HG03520 (cell line): ENCODE data around the gene TARS2.

Experiments used
- ATAC-seq: cut with Tn5 transposase; IDR thresholded peaks from one replicate; pipeline ENCODE4 v1.9.1; 2021; ENCODE audit warnings: mild to moderate bottlenecking, moderate library complexity; ENCODE audit not compliant: unreplicated experiment

TARS2 gene

DNA sequence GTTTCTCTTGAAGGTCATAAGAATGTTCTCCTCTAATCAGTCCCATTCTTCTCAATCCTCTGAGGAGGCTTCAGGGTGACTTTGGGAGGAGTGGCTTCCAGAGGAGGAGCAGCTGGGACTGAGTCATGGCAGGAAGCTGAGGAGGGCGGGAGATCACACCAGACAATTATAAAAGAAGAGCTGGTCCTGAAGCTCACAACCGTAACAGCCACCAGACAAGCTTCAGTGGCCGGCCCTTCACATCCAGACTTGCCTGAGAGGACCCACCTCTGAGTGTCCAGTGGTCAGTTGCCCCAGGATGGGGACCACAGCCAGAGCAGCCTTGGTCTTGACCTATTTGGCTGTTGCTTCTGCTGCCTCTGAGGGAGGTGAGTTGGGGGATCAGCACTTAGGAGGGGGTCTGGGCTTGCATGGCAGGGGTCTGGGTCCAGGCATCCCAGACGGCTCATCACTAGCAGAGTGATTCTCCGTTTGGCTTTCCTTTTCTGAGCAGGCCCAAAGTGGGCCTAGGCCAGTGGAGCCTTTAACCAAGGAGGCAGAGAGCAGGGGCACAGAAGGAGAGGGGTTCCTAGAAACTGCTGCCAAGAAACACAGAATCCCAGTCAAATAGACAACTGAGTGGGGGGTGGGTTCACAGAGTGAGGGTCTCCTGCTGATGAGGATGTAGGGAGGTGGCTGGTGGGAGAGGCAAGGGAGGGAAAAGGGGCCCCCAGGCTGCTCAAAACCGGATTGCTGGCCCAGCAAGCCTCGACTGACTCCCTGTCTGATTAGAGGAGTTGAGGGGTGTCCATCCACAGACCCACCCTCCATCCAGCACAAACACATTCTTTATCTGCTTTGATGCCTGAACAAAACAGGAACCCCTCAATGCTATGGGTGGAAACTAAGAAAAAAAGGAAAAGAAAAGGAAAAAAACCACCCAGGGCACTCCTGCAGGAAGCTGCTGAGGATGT lies 21.0 kb downstream of the TARS2 start, which contains the start of gene ECM1:
TSS of gene ECM1 (plus strand) at position 198 of the 953 bp plus-strand sequence. CDS start at position 299, 101 bp downstream.
- no peak for ATAC-seq

DNA sequence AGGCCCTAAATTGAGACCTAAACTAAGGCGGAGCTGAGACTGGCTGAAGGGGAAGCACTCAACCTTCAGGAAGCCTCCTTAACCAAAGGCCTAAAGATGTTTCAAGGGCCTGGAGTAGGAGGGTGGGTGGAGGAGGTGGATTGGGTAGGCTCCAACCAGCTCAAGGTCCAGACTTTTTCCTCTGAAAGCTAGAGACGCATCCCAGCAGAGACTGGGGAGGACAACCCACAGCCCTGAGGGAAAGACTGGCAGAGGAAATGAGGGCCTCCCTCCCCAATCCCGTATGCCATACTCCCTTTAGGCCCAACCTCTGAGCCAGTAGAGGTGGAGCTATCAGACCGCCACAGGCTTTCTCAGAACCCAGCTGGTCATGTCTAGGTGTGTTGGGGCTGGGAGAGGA lies 21.8 kb downstream of the TARS2 start:
- no peak for ATAC-seq

- ATAC-seq = no peak
Measured at GRCh38 chr1:150511551-150511950, 24.3 kb downstream of the TARS2 start.

DNA sequence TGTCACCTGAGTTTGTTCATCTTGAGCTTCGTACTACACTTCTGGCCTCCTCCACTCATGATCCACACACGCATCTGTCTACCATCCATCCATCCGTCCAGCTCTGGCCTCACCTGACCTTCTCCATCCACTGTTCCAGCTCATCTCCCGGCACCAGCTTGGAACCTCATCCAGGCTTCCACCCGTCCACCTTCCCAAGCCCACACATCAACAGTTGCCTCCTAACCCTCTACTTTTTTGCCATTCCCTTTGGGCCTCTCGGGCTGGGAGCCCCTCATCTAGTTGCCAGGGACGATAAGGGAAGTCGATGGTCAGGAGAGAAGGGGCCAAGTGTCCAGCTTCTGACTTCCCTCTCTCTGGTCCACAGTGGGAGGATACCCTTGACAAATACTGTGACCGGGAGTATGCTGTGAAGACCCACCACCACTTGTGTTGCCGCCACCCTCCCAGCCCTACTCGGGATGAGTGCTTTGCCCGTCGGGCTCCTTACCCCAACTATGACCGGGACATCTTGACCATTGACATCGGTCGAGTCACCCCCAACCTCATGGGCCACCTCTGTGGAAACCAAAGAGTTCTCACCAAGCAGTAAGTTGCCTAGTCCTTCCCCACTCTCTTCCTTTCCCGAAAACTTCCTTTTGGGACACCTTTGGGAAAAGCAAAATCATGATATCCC lies 24.9 kb downstream of the TARS2 start:
- no peak for ATAC-seq

- ATAC-seq = no peak
Measured at GRCh38 chr1:150512846-150513245, 25.6 kb downstream of the TARS2 start.

DNA sequence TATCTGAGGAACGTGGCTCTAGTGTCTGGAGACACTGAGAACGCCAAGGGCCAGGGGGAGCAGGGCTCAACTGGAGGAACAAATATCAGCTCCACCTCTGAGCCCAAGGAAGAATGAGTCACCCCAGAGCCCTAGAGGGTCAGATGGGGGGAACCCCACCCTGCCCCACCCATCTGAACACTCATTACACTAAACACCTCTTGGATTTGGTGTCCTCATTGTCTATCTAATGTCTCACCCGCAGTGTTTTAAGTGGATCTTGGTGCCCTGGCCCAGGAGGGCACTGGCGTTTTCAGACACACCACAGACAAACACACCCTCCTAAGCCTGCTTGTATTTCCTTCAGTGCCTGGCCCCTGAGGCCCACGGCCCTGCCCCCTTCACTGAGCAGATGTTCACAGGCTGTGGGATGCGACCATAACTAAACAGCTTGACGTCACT lies 26.2 kb downstream of the TARS2 start:
- ATAC-seq = no peak

GRCh38 chr1:150514260-150514659 lies 27.0 kb downstream of the TARS2 start:
- ATAC-seq = no peak

DNA sequence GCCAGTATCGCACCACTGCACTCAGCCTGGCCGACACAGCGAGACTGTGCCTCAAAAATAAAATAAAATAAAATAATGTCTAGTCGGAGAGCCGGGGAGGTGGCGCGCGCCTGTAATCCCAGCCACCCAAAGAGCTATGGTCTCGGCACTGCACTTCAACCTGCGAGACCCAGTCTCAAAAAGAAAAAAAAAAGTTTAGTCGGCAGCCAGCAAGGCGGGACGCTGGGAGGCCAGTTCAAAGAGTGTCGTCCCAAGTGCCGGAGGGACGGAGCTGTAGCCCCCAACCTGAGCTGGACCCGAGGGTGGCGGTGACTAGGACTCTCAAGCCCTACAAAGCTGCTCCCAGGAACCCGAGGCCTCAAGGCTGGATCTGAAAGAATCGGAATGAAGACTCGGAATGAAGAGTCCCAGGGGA lies 27.7 kb downstream of the TARS2 start:
- ATAC-seq = no peak

DNA sequence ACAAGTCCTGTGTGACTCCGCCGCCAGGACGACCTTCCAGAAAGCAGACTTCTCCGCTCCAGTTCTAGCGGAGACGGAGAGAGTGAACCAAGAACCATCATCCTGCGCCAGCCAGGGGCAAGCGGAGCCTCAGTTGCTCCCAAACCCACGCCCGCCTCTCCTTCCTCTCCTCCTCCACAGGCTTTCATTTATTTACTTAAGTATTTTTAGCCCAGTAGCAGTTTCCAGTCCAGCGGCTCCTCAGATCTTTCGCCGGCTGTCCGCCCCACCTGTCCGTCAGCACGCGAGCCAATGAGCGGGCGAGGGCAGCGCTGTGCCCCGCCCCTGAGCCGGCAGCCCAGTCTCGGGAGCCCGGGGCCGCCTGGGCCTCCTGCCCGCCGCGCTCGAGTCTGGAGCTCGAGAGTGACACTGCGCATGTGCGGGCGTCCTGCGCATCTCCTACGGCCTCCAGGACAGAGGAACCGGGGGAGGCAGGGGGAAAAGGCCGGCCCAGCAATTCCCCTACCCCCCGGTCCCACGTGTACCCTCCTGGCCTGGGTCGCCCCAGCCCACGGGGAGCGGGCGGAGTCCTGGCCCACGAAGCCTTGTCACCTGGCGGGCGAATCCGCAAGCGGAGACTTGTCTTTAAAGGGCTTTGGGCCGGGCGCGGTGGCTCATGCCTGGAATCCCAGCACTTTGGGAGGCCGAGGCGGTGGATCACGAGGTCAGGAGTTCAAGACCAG lies 28.3 kb downstream of the TARS2 start, which contains the start of gene FALEC:
TSS of gene FALEC (plus strand) at position 425 of the 722 bp plus-strand sequence.
- ATAC-seq = peak; percentile 91

DNA sequence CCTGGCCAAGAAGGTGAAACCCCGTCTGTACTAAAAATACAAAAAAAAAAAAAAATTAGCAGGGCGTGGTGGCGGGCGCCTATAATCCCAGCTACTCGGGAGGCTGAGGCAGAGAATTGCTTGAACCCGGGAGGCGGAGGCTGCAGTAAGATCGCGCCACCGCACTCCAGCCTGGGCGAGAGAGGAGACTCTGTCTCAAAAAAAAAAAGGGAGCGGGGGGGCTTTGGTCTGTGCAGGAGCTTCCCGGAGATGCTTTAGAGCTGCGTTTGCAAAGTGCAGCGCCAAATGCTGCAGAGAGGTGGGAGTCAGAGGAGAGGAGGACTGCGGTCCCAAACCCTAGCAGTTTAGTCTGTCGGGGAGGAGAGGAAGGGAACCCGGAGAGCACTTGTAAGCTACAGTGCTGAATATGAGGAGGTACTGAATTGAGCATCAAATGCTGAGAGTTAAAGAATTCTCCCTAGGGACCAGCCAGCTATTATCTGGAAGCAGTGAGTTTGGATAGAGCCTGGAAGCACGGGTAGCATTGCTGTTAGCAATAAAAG lies 28.9 kb downstream of the TARS2 start:
- no peak for ATAC-seq

DNA sequence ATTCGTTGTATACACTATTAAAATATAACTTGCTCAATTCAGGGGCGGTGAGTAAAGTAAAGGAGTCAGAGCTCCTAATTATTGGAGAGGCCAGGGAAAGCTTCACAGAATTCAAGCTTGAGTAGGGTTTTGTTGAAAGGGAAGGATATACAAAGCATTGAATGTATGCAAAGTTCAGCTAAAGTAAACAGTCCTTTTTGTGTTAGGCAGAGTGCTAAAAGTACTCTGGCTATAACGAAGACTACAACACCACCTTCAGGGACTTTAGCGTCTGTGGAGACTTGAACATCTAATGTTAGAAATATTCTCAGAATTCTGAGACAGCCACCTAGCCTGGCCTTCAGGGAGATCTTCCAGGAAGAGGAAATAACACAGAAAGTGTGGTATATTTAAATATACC lies 29.4 kb downstream of the TARS2 start:
- ATAC-seq = no peak

DNA sequence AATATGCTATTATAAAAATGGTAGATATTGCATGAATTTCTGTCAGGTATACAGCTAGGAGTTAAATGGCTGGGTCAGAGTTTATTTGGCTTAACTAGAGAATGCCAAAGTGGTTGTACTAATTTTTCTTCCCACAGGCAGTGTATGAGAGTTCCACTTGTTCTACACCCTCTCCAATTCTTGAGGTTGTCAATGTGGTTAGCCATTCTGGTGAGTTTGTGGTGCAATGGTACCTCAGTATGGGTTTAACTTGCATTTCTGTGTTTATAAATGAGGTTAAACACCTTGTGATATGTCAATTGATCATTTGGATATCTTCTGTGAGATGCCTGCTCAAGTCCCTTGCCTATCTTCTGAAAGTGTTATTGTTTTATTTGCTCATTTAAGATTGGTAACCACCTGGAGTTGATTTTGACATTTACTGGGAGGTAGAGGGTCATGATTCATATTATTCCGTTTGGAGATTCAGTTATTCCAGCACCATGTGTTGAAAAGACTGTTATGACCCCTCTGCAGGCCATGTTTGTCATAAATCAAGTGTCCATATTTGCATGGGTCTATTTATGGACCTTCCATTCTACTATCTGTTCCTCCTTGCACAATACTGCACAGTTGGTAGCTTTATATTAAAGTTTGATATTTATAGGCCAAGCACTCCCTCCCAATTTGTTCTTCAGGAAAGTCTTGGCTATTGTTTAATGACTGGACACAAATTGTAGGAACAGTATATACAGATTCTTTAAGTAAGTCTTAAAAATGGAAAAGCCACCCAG lies 34.2 kb downstream of the TARS2 start:
- ATAC-seq = no peak

- no peak for ATAC-seq
Measured at GRCh38 chr1:150525348-150525747, 38.1 kb downstream of the TARS2 start.

DNA sequence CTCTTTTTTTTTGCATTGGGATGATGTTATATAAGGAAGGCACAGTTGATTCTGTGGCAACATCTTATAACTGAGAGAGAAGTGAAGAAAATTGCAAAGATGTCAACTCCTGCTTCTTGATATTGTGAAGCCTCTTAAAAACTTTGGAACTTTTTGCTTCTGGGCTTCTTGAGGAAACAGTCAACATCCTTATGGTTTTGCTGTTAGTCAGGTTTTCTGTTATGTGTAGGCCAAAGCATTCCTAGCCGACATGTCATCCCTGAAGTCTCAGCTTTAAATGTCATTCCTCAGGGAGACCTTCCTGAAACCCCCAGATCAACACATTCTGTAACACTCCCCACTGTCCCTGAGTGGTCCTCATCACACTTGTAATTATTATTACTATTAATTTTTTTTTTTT lies 41.0 kb downstream of the TARS2 start:
- ATAC-seq = no peak

GRCh38 chr1:150529017-150529416 lies 41.8 kb downstream of the TARS2 start:
- no peak for ATAC-seq

DNA sequence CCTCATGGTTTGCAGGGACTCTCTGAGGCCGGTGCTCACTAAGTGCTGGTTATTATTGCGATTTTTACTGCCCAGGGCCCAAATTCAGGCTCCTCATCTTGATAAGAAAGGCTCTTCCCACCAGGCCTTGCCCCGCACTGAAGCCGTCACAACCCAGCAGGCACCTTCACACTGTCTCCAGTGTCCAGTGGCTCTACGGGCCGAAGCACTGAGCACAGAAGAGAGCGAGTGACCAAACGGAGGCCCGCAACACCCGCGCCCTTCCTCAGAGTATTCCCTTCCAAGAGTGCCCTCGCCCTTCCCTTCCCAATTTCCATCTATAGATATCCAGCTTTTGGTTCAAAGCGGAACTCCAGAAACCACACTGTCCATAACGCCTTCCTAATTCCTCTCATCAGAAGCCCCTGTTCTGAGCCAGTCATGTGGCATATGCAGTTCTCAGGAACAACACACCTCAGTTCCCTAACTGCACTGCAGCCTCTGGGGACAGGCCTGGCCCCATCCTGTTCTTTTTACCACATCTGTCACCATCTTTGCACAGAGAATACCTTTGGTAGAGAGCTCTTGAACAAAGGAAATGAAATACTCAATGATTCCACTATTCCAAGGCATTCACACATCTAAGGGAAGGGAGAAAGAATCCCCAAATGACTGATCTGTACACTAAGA lies 43.4 kb downstream of the TARS2 start:
- no peak for ATAC-seq

DNA sequence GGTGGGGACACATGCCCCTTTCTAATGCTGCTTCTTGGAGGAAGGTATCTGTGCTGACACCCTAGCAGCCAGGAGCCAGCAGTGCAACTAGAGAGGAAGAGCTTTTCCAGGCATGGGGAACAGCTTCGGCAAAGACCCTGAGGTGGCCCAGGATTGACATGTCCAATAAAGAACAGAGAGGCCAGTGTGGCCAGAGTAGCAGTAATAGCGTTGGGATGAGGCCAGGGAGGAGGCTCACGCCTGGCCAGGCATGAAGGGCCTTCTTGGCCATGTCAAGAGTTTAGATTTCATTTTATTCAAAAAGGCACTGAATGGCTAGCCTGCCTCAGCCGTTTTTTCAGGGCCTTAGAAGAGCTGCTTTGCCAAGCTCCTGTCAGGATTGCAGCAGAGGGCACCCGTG lies 45.6 kb downstream of the TARS2 start:
- no peak for ATAC-seq

DNA sequence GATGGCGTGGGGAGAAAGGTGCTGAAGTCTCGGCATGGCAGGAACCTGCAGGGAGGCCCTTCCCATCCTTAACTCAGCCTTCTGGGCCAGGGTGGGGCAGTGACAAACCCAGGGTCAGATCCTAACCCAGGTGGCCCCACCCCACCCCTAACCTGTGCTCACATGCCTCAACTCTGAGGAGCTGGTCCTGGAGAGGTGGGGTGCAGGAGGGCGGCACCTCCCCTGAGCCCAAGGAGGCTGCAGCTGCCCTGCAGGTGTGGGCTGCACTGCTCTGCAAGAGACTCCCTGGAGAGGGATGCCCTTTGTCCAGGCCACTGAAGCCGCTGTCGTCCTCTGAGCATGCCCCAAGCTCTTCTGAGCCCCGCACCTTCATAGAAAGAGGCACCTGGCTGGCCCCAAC lies 46.8 kb downstream of the TARS2 start:
- no peak for ATAC-seq

GRCh38 chr1:150535511-150536287 lies 48.5 kb downstream of the TARS2 start:
- no peak for ATAC-seq
